H1 (cell line): ENCODE data around the gene KIR2DL1. TPM values are rescaled to one million over a fixed set of nuclear protein-coding genes. Genes with fewer than 3 reads are reported as not detected.
"Not testable (repeated sequence)": the region's sequence is repeated elsewhere in the genome, so short reads cannot be mapped to it uniquely, and the experiment has no call there.

Experiments used
- CTCF ChIA-PET: fragments of 300-600 bp; sonication (Branson Sonifier 250); formaldehyde crosslinking; loops from one replicate; lab custom pipeline; 2021; ENCODE audit not compliant: partially characterized antibody; lab: Charles Lee
- POLR2A ChIA-PET: fragments of 300-600 bp; sonication (Branson Sonifier 250); formaldehyde crosslinking; loops from one replicate; lab custom pipeline; 2021; ENCODE audit warnings: inconsistent platforms; ENCODE audit not compliant: partially characterized antibody; lab: Charles Lee
- DNase-seq, 2 experiments: peaks; one replicate each; pipeline versions ENCODE4 v3.0.0 to v3.0.0-alpha.2; 2010 to 2022; ENCODE audit warnings: low spot score in 2 of 2, low read depth in 1 of 2, mixed read lengths in 1 of 2
- FAIRE-seq: peaks from 2 replicates; lab custom pipeline; 2011; peaks lifted over from hg19 to GRCh38; lab: Jason Lieb, UNC
- H2AFZ ChIP-seq: 2 replicates; pipeline ENCODE4 v1.8.1; 2012; ENCODE audit warnings: low read length, inconsistent platforms
- H2AK5ac ChIP-seq: 2 replicates; pipeline ENCODE4 v1.6.1; 2013; ENCODE audit warnings: low read depth, low read length
- H2BK120ac ChIP-seq: replicated peaks from 2 replicates; pipeline ENCODE3; 2013; ENCODE audit warnings: low read depth, low read length, inconsistent platforms
- H2BK12ac ChIP-seq: 2 replicates; pipeline ENCODE4 v1.6.1; 2013; ENCODE audit warnings: low read depth, low read length
- H2BK15ac ChIP-seq: 2 replicates; pipeline ENCODE4 v1.6.1; 2013; ENCODE audit warnings: low read length
- H2BK20ac ChIP-seq: 2 replicates; pipeline ENCODE4 v1.6.1; 2013; ENCODE audit warnings: low read length
- H2BK5ac ChIP-seq: 2 replicates; pipeline ENCODE4 v1.6.1; 2013; ENCODE audit warnings: low read depth, low read length
- H3K14ac ChIP-seq: 2 replicates; pipeline ENCODE4 v1.6.1; 2013; ENCODE audit warnings: inconsistent platforms; ENCODE audit not compliant: insufficient read length
- H3K18ac ChIP-seq: 2 replicates; pipeline ENCODE4 v1.6.1; 2013; ENCODE audit warnings: low read length; ENCODE audit errors: extremely low read depth
- H3K23ac ChIP-seq: 2 replicates; pipeline ENCODE4 v1.6.1; 2013; ENCODE audit warnings: inconsistent platforms; ENCODE audit not compliant: insufficient read length
- H3K23me2 ChIP-seq: 2 replicates; pipeline ENCODE4 v1.6.1; 2013; ENCODE audit warnings: low read depth, low read length
- H3K27ac ChIP-seq: 2 replicates; pipeline ENCODE4 v1.6.1; 2011; ENCODE audit warnings: low read depth, low read length, inconsistent platforms
- H3K27me3 ChIP-seq, 4 experiments: replicated peaks in 1 of 4; 1 replicate in 1 of 4; 2 replicates in 3 of 4; pipeline versions ENCODE4 v1.6.1 to v1.8.1; 2011 to 2013; ENCODE audit warnings: low read length in 3 of 4, mild to moderate bottlenecking in 3 of 4, inconsistent platforms in 2 of 4, mixed read lengths in 2 of 4, moderate library complexity in 1 of 4; ENCODE audit not compliant: control insufficient read depth in 3 of 4, insufficient read depth in 3 of 4; ENCODE audit errors: extremely low read depth in 1 of 4
- H3K36me3 ChIP-seq, 4 experiments: 2 replicates each; pipeline versions ENCODE4 v1.6.1 to v1.8.1; 2011 to 2013; ENCODE audit warnings: mild to moderate bottlenecking in 4 of 4, low read length in 3 of 4, moderate library complexity in 2 of 4, control low read depth in 1 of 4, inconsistent platforms in 1 of 4; ENCODE audit not compliant: insufficient read depth in 4 of 4, control insufficient read depth in 2 of 4
- H3K4ac ChIP-seq: replicated peaks from 2 replicates; pipeline ENCODE3; 2013; ENCODE audit warnings: low read length, low read depth, mixed read lengths, inconsistent platforms; ENCODE audit not compliant: insufficient read length
- H3K4me1 ChIP-seq, 4 experiments: replicated peaks in 1 of 4; 1 replicate in 1 of 4; 2 replicates in 3 of 4; pipeline versions ENCODE4 v1.6.1 to v1.8.1; 2011 to 2013; ENCODE audit warnings: low read length in 3 of 4, inconsistent platforms in 2 of 4, mixed read lengths in 1 of 4; ENCODE audit not compliant: insufficient read depth in 4 of 4, control insufficient read depth in 3 of 4
- H3K4me2 ChIP-seq, 2 experiments: 2 replicates each; pipeline versions ENCODE4 v1.6.1 to v1.8.1; 2011 to 2013; ENCODE audit warnings: low read depth in 2 of 2, low read length in 2 of 2, control low read depth in 1 of 2, inconsistent platforms in 1 of 2, mild to moderate bottlenecking in 1 of 2; ENCODE audit not compliant: insufficient read depth in 1 of 2
- H3K4me3 ChIP-seq, 4 experiments: fragments of 200-600, 300-600 bp in 1 of 4; sonication (generic), shearing (Covaris generic), sonication (Bioruptor Twin) in 1 of 4; 2 replicates each; pipeline versions ENCODE4 v1.5.1 to v1.8.1; 2011 to 2016; ENCODE audit warnings: low read length in 4 of 4, low read depth in 3 of 4, control low read depth in 2 of 4, inconsistent platforms in 2 of 4, mild to moderate bottlenecking in 2 of 4, mixed read lengths in 1 of 4, moderate library complexity in 1 of 4; ENCODE audit not compliant: insufficient read depth in 2 of 4; ENCODE audit errors: extremely low read depth in 1 of 4
- H3K56ac ChIP-seq: replicated peaks from 2 replicates; pipeline ENCODE3; 2013; ENCODE audit warnings: low read depth, mild to moderate bottlenecking, mixed read lengths, low read length, inconsistent platforms; ENCODE audit not compliant: insufficient read length
- H3K79me1 ChIP-seq: 2 replicates; pipeline ENCODE4 v1.6.1; 2013; ENCODE audit warnings: low read depth, low read length, control low read depth
- H3K79me2 ChIP-seq, 2 experiments: 2 replicates each; pipeline versions ENCODE4 v1.6.1 to v1.8.1; 2012 to 2013; ENCODE audit warnings: low read length in 2 of 2, mild to moderate bottlenecking in 2 of 2, inconsistent platforms in 1 of 2; ENCODE audit not compliant: insufficient read depth in 2 of 2, control insufficient read depth in 1 of 2
- H3K9ac ChIP-seq, 4 experiments: replicated peaks in 1 of 4; 1 replicate in 1 of 4; 2 replicates in 3 of 4; pipeline versions ENCODE4 v1.6.1 to v1.8.1; 2011 to 2013; ENCODE audit warnings: low read depth in 3 of 4, low read length in 3 of 4, control low read depth in 2 of 4, mild to moderate bottlenecking in 2 of 4, moderate library complexity in 2 of 4, inconsistent platforms in 1 of 4; ENCODE audit errors: extremely low read depth in 1 of 4
- H3K9me3 ChIP-seq, 2 experiments: 2 replicates each; pipeline versions ENCODE4 v1.6.1 to v1.8.1; 2012 to 2013; ENCODE audit warnings: mild to moderate bottlenecking in 2 of 2, moderate library complexity in 2 of 2, control low read depth in 1 of 2, inconsistent platforms in 1 of 2, low read depth in 1 of 2, low read length in 1 of 2, mixed read lengths in 1 of 2; ENCODE audit not compliant: insufficient read depth in 2 of 2
- H4K20me1 ChIP-seq, 2 experiments: replicated peaks in 1 of 2; 2 replicates each; pipeline versions ENCODE3 to v1.8.1; 2011 to 2013; ENCODE audit warnings: inconsistent platforms in 2 of 2, low read length in 2 of 2, mild to moderate bottlenecking in 1 of 2; ENCODE audit not compliant: insufficient read depth in 2 of 2, control insufficient read depth in 1 of 2
- H4K5ac ChIP-seq: 2 replicates; pipeline ENCODE4 v1.6.1; 2013; ENCODE audit warnings: low read length, low read depth, mixed read lengths, inconsistent platforms; ENCODE audit not compliant: insufficient read length
- H4K8ac ChIP-seq: 2 replicates; pipeline ENCODE4 v1.8.0; 2013; ENCODE audit warnings: mild to moderate bottlenecking, moderate library complexity, low read length, inconsistent platforms; ENCODE audit not compliant: insufficient read depth; ENCODE audit errors: extremely low read depth
- H4K91ac ChIP-seq: replicated peaks from 2 replicates; pipeline ENCODE3; 2013; ENCODE audit warnings: low read length, mixed read lengths, inconsistent platforms; ENCODE audit not compliant: insufficient read length
- WGBS, 2 experiments: shearing (Covaris generic) in 1 of 2; methylation state at CpG; one replicate each; pipeline versions ENCODE4 v1.1.6 to v1.1.7; 2013 to 2015; ENCODE audit warnings: low lambda C conversion rate in 2 of 2, mixed read lengths in 2 of 2, inconsistent platforms in 1 of 2, low coverage in 1 of 2, missing lambda C conversion rate in 1 of 2; ENCODE audit not compliant: insufficient replicate concordance in 2 of 2, insufficient coverage in 1 of 2, insufficient read length in 1 of 2; ENCODE audit errors: extremely low coverage in 1 of 2, missing lambda C conversion rate in 1 of 2; 5-methylcytosine and 5-hydroxymethylcytosine counted together
- polyA plus RNA-seq, 7 experiments: library from polyadenylated mRNA; depleted of rRNA in 3 of 7; stranded (reverse) in 5 of 7; unstranded in 2 of 7; fragments of >200 nt in 5 of 7; fragments of 200-250 nt in 2 of 7; gene quantifications; 1 replicate in 5 of 7; 2 replicates in 1 of 7; 4 replicates in 1 of 7; pipeline versions ENCODE4 v1.2.1 to v1.2.3, GENCODE V29; 2011 to 2013; ENCODE audit warnings: missing spikeins in 2 of 7, mixed read lengths in 2 of 7
- total RNA-seq: library from RNA; stranded (reverse); fragmentation: NEBNext Ultra II Directional; extraction: Animal tissue kit (Norgen Biotek cat#: 25700); gene quantifications from 2 replicates; pipeline ENCODE4 v1.2.1, GENCODE V29; 2021

KIR2DL1 gene
- total and polyA plus RNA-seq, 2 of the 8 experiments (the other 6 are each of a cell fraction or from before 2014, with no cell fraction given), result not detected

- H2BK5ac ChIP-seq, H3K4ac ChIP-seq, CTCF ChIA-PET, H4K20me1 ChIP-seq, H2BK120ac ChIP-seq, H4K91ac ChIP-seq, H2BK20ac ChIP-seq, FAIRE-seq, H2AK5ac ChIP-seq, H3K27me3 ChIP-seq, H3K9ac ChIP-seq, H3K18ac ChIP-seq, H3K79me1 ChIP-seq, H2AFZ ChIP-seq, H3K4me3 ChIP-seq, H3K56ac ChIP-seq, H3K23ac ChIP-seq, H3K27ac ChIP-seq, H4K8ac ChIP-seq, H3K79me2 ChIP-seq, H3K14ac ChIP-seq, H3K23me2 ChIP-seq, H2BK15ac ChIP-seq, H3K4me2 ChIP-seq, H3K36me3 ChIP-seq, H2BK12ac ChIP-seq, H3K4me1 ChIP-seq, POLR2A ChIA-PET, H4K5ac ChIP-seq, DNase-seq: not testable (repeated sequence)
- H3K9me3 ChIP-seq, result peaks cover 37 to 57% of the 10 kb centered on the region in 2 experiments
- 25% methylated on average over 2 of the region's 2 CpGs; no CpG with 5 or more reads in 1 of the 2 experiments for WGBS, 2 experiments
Observed at GRCh38 chr19:54772666-54773065, 3.1 kb downstream of the KIR2DL1 start.

- H4K5ac ChIP-seq, H2BK120ac ChIP-seq, H3K27me3 ChIP-seq, H3K79me2 ChIP-seq, H3K23ac ChIP-seq, H2BK5ac ChIP-seq, DNase-seq, H3K56ac ChIP-seq, H2BK15ac ChIP-seq, H3K79me1 ChIP-seq, H4K20me1 ChIP-seq, H4K91ac ChIP-seq, H3K4ac ChIP-seq, H2BK12ac ChIP-seq, FAIRE-seq, H2BK20ac ChIP-seq, H3K9ac ChIP-seq, H3K4me2 ChIP-seq, H2AK5ac ChIP-seq, H3K14ac ChIP-seq, H4K8ac ChIP-seq, H3K18ac ChIP-seq, POLR2A ChIA-PET, H3K4me3 ChIP-seq, H3K4me1 ChIP-seq, H3K23me2 ChIP-seq, H2AFZ ChIP-seq, H3K36me3 ChIP-seq, H3K27ac ChIP-seq, CTCF ChIA-PET: not testable (repeated sequence)
- 65% methylated on average over 7 of the region's 12 CpGs; no CpG with 5 or more reads in 1 of the 2 experiments for WGBS, 2 experiments
- H3K9me3 ChIP-seq, result peaks cover 29 to 57% of the 10 kb centered on the region in 2 experiments
Observed at GRCh38 chr19:54775095-54775815, 5.7 kb downstream of the KIR2DL1 start.
